Caco-2 (cell line): ENCODE results near the gene SCLT1. TPM values are rescaled to one million over a fixed set of nuclear protein-coding genes. Genes with fewer than 3 reads are reported as not detected.

Experiments
- BruUV-seq: library from RNA; stranded (reverse); fragments of 400-500 nt; replicated peaks from 2 replicates; lab custom pipeline; 2021; lab: Mats Ljungman, UMichigan
- CTCF ChIA-PET: fragments of 300-600 bp; sonication (Branson Sonifier 250); formaldehyde crosslinking; loops from one replicate; lab custom pipeline; 2022; ENCODE audit warnings: antibody characterized with exemption; lab: Charles Lee
- POLR2A ChIA-PET: fragments of 300-600 bp; sonication (Branson Sonifier 250); formaldehyde crosslinking; loops from one replicate; lab custom pipeline; 2022; ENCODE audit warnings: antibody characterized with exemption; lab: Charles Lee
- DNase-seq, 2 experiments: peaks; one replicate each; pipeline versions ENCODE4 v3.0.0 to v3.0.0-alpha.2; 2020 to 2022
- H3K27me3 ChIP-seq: replicated peaks from 2 replicates; pipeline ENCODE4 v1.6.0; 2011; ENCODE audit warnings: low read length; ENCODE audit not compliant: control insufficient read depth, insufficient read depth
- H3K36me3 ChIP-seq: 2 replicates; pipeline ENCODE4 v1.5.1; 2011; ENCODE audit warnings: low read length; ENCODE audit not compliant: control insufficient read depth, insufficient read depth
- H3K4me1 ChIP-seq: fragments of 250-450 bp; sonication (Bioruptor Pico); 2 replicates; pipeline ENCODE4 v1.5.1; 2020; ENCODE audit warnings: mild to moderate bottlenecking
- H3K4me3 ChIP-seq: 2 replicates; pipeline ENCODE4 v1.5.1; 2011; ENCODE audit warnings: low read depth, mild to moderate bottlenecking, control low read depth, low read length
- H3K9me3 ChIP-seq: fragments of 250-450 bp; sonication (Bioruptor Pico); 2 replicates; pipeline ENCODE4 v1.5.1; 2020; ENCODE audit warnings: mild to moderate bottlenecking, moderate library complexity
- H3K27ac Mint-ChIP-seq: one replicate; pipeline ENCODE4 v1.8.0; 2022; ENCODE audit warnings: mixed read lengths; ENCODE audit not compliant: unreplicated experiment
- H3K27me3 Mint-ChIP-seq: one replicate; pipeline ENCODE4 v1.8.0; 2022; ENCODE audit warnings: mixed read lengths; ENCODE audit not compliant: insufficient read depth, unreplicated experiment
- H3K36me3 Mint-ChIP-seq: one replicate; pipeline ENCODE4 v1.8.0; 2022; ENCODE audit warnings: mild to moderate bottlenecking, mixed read lengths; ENCODE audit not compliant: insufficient read depth, unreplicated experiment
- H3K4me1 Mint-ChIP-seq: one replicate; pipeline ENCODE4 v1.8.0; 2022; ENCODE audit warnings: low read depth, mixed read lengths; ENCODE audit not compliant: unreplicated experiment
- H3K4me3 Mint-ChIP-seq: one replicate; pipeline ENCODE4 v1.8.0; 2022; ENCODE audit warnings: mild to moderate bottlenecking, moderate library complexity, mixed read lengths; ENCODE audit not compliant: unreplicated experiment
- H3K9me3 Mint-ChIP-seq: one replicate; pipeline ENCODE4 v1.8.0; 2022; ENCODE audit warnings: mixed read lengths; ENCODE audit not compliant: unreplicated experiment
- intact Hi-C: fragments of 100-400 bp; cut with micrococcal nuclease; formaldehyde crosslinking; loops from one replicate; pipeline ENCODE4 v1.10.0; 2022; ENCODE audit not compliant: unreplicated experiment
- total RNA-seq: library from RNA; stranded (reverse); gene quantifications from 2 replicates; pipeline ENCODE4 v1.2.3, GENCODE V29; 2022
- TF ChIP-seq, protein P1 (sequence below), 2 experiments: fragments of 200-600 bp in 1 of 2; IDR thresholded peaks; 1 replicate in 1 of 2; 2 replicates in 1 of 2; pipeline versions ENCODE4 v1.5.1 to v1.8.0; 2011 to 2022; ENCODE audit warnings: antibody characterized with exemption in 1 of 2, control low read depth in 1 of 2, inconsistent platforms in 1 of 2, low read depth in 1 of 2, low read length in 1 of 2, mild to moderate bottlenecking in 1 of 2, moderate library complexity in 1 of 2; ENCODE audit not compliant: insufficient read depth in 1 of 2, severe bottlenecking in 1 of 2, unreplicated experiment in 1 of 2

The SCLT1 gene
- total RNA-seq, 1 experiment from 2014 or later = 9.3 TPM

DNA sequence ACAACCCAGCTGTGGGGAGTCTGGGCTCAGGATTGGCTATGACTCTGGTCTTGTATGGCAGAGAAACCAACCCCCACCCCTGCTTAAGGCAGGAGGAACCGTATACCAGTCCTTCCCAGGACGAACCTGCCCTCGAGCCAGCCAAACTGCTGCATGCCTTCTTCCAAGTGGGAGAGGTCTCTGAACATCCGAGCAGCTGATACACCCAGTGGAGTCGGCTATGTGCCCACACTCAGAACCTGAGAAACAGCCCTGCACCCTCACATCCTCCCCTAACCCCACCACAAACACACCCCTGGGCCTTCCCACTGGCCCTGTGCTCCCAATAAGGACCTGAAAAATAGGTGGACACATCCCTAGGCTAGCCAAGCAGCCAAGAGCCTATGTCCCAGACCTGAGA, 24.4 kb upstream of the SCLT1 start:
- H3K27me3 ChIP-seq = no peaks in the 10 kb centered on the region
- H3K27me3 Mint-ChIP-seq = no peaks in the 10 kb centered on the region
- TF ChIP-seq, protein P1, sequence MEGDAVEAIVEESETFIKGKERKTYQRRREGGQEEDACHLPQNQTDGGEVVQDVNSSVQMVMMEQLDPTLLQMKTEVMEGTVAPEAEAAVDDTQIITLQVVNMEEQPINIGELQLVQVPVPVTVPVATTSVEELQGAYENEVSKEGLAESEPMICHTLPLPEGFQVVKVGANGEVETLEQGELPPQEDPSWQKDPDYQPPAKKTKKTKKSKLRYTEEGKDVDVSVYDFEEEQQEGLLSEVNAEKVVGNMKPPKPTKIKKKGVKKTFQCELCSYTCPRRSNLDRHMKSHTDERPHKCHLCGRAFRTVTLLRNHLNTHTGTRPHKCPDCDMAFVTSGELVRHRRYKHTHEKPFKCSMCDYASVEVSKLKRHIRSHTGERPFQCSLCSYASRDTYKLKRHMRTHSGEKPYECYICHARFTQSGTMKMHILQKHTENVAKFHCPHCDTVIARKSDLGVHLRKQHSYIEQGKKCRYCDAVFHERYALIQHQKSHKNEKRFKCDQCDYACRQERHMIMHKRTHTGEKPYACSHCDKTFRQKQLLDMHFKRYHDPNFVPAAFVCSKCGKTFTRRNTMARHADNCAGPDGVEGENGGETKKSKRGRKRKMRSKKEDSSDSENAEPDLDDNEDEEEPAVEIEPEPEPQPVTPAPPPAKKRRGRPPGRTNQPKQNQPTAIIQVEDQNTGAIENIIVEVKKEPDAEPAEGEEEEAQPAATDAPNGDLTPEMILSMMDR (IDR thresholded peaks at IDR 0.05; ENCODE audit: insufficient read depth in 1 of 2, low read depth in 1 of 2, low read length in 1 of 2, severe bottlenecking in 1 of 2, unreplicated experiment in 1 of 2) = no peak
- no TSS peak for BruUV-seq
- POLR2A ChIA-PET = no interaction called here
- intact Hi-C loops = no loop called here
- no peaks in the 10 kb centered on the region for H3K36me3 Mint-ChIP-seq
- no peak for DNase-seq
- H3K4me1 Mint-ChIP-seq = no peaks in the 10 kb centered on the region
- no peaks in the 10 kb centered on the region for H3K9me3 Mint-ChIP-seq
- H3K4me1 ChIP-seq = no peaks in the 10 kb centered on the region
- no peak overlapping the region for H3K27ac Mint-ChIP-seq
- H3K4me3 Mint-ChIP-seq = no peak overlapping the region
- no peak overlapping the region for H3K4me3 ChIP-seq
- no peaks in the 10 kb centered on the region for H3K9me3 ChIP-seq
- CTCF ChIA-PET = no interaction called here
- no peaks in the 10 kb centered on the region for H3K36me3 ChIP-seq

DNA sequence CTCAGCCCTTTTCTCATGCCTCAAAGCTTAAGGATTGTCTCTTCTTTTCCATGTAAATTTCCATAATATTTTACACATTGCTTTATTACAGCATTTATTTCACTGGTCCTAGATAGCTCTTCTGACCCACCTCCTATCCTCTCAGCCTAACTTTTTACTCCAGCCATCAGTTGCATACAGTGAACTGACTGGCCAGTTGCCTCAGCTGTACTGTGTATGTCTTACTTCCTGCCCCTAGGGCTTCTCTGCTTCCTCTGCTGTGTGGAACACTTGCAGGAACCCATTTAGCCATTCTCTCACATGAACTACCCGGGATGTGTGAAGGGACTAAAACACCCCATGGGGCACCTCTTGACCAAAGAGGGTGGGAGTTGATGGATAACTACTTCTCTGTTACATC, 20.6 kb upstream of the SCLT1 start:
- no peaks in the 10 kb centered on the region for H3K9me3 Mint-ChIP-seq
- Histone ChIP-seq H3K36me3 (no peaks in the 10 kb centered on the region), H3K4me1 (no peaks in the 10 kb centered on the region), H3K9me3 (no peaks in the 10 kb centered on the region), H3K4me3 (no peak overlapping the region), H3K27me3 (no peaks in the 10 kb centered on the region)
- H3K27ac Mint-ChIP-seq = no peak overlapping the region
- DNase-seq = no peak
- no peaks in the 10 kb centered on the region for H3K27me3 Mint-ChIP-seq
- TF ChIP-seq, protein P1 (IDR thresholded peaks at IDR 0.05; ENCODE audit: insufficient read depth in 1 of 2, low read depth in 1 of 2, low read length in 1 of 2, severe bottlenecking in 1 of 2, unreplicated experiment in 1 of 2) = no peak
- BruUV-seq = no TSS peak
- ChIA-PET CTCF (no interaction called here), POLR2A (no interaction called here)
- no peaks in the 10 kb centered on the region for H3K4me1 Mint-ChIP-seq
- H3K36me3 Mint-ChIP-seq = no peaks in the 10 kb centered on the region
- intact Hi-C loops = no loop called here
- H3K4me3 Mint-ChIP-seq = no peak overlapping the region

DNA sequence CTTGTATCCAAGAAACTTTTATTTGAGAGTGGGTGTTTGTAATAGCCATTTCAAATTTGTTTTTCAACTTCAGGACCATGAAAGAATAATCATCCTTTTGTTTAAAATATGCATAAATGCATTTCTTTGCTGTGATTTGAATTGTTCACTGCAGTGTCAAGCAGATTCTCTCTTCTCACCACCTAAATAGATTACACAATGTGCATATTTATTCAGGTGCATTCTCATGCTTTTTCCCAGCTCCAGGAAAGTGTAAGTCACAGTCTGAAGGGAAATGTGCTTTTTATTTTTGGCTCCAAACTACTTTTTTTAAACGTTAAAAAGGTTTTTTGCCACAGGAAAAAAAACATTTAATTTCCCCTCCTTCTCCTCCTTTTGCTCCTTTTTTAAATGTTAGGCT, 20.1 kb upstream of the SCLT1 start:
- intact Hi-C loops = no loop called here
- DNase-seq = no peak
- ChIA-PET POLR2A (no interaction called here), CTCF (no interaction called here)
- Histone ChIP-seq H3K27me3 (no peaks in the 10 kb centered on the region), H3K4me1 (no peaks in the 10 kb centered on the region), H3K4me3 (no peak overlapping the region), H3K9me3 (no peaks in the 10 kb centered on the region), H3K36me3 (no peaks in the 10 kb centered on the region)
- Mint-ChIP-seq H3K27me3 (no peaks in the 10 kb centered on the region), H3K4me3 (no peak overlapping the region), H3K36me3 (no peaks in the 10 kb centered on the region), H3K27ac (no peak overlapping the region), H3K4me1 (no peaks in the 10 kb centered on the region), H3K9me3 (no peaks in the 10 kb centered on the region)
- TF ChIP-seq, protein P1 (IDR thresholded peaks at IDR 0.05; ENCODE audit: insufficient read depth in 1 of 2, low read depth in 1 of 2, low read length in 1 of 2, severe bottlenecking in 1 of 2, unreplicated experiment in 1 of 2) = no peak
- BruUV-seq = no TSS peak
